MM.1S (cell line): Measurements from ENCODE around the gene NYAP2.

Source experiments
- CTCF ChIP-seq: fragments of 300-600 bp; sonication (generic); IDR thresholded peaks from 2 replicates; pipeline ENCODE4 v1.5.1; 2016; ENCODE audit warnings: antibody characterized with exemption, low read length, mixed read lengths
- EZH2 ChIP-seq: fragments of 300-600 bp; sonication (generic); optimal IDR thresholded peaks from 2 replicates; pipeline ENCODE3; 2017; ENCODE audit warnings: low read depth, mild to moderate bottlenecking, antibody characterized with exemption, low read length, mixed read lengths
- EZH2phosphoT487 ChIP-seq: fragments of 300-600 bp; sonication (generic); IDR thresholded peaks from 2 replicates; pipeline ENCODE4 v1.6.1; 2018; ENCODE audit warnings: antibody characterized with exemption, low read length

DNA sequence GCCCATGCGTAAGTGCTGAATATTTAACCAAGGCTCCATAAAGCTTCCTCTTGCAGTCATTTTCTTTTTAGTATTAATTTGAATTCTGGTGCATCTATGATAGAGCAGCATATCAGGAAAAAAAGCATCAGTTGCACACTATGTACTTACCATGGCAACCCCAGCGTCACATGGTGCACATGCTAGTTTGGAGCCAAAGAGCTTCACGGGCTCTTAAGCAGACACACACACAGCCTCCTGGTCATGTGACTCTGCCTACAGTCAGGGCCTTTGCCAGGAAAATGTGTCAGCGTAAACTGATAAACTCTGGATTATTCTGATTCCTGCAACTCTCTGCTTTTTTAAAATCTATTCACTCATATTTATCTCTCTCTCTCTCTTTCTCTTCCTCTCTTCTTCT lies 30.2 kb downstream of the NYAP2 start:
- no peak for TF ChIP-seq CTCF
- no peak for TF ChIP-seq EZH2
- no peak for TF ChIP-seq EZH2phosphoT487
